ENCODE data around the gene AZIN2.

Gene AZIN2

DNA sequence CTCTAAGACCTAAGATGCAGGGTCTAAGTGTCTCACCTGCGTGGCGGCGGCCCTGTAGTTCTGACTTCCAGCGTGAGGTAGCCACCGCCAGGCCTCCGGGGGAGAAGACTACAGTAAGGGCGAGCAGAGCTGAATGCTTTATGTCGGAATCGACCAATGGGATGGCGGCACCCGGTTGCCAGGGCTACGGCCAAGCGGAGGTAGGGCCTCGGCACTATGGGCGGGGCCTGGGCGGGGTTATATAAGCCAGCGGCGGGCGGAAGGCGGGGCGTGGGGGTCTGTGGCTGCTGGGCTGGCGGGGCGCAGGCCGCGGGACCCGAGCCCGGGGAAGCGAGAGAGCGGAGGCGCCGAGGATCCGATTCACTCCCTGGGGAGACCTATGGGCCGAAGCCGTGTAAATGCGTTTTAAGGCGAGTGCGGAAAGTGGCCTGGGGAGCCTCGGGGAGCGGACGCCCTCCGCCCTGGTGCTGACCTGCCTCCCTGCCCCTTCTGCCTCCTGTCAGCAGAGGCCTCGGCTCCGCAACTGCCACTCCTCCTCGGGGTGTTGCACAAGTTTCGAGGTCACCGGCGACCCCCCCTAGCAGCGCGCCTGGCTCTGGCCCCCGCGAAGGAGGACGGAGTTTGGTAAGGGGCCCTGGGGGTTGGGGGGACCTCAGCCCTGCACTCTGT, at the start of gene AZIN2:
Gene AZIN2, plus strand, starts transcription at position 269 of the 669 bp plus-strand sequence. CDS start 1,097 bp downstream, outside the sequence.
- TF ChIP-seq, protein P1, sequence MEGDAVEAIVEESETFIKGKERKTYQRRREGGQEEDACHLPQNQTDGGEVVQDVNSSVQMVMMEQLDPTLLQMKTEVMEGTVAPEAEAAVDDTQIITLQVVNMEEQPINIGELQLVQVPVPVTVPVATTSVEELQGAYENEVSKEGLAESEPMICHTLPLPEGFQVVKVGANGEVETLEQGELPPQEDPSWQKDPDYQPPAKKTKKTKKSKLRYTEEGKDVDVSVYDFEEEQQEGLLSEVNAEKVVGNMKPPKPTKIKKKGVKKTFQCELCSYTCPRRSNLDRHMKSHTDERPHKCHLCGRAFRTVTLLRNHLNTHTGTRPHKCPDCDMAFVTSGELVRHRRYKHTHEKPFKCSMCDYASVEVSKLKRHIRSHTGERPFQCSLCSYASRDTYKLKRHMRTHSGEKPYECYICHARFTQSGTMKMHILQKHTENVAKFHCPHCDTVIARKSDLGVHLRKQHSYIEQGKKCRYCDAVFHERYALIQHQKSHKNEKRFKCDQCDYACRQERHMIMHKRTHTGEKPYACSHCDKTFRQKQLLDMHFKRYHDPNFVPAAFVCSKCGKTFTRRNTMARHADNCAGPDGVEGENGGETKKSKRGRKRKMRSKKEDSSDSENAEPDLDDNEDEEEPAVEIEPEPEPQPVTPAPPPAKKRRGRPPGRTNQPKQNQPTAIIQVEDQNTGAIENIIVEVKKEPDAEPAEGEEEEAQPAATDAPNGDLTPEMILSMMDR (conservative IDR thresholded peaks at IDR 0.05; ENCODE audit: control insufficient read depth, insufficient read depth, low read depth, low read length) = no peak
- DNase-seq (ENCODE audit: low read depth) = peak; percentile 91
- H3K4me3 ChIP-seq (ENCODE audit: control insufficient read depth, low read depth, low read length) = peak within 1 kb of the TSS; percentile 81

DNA sequence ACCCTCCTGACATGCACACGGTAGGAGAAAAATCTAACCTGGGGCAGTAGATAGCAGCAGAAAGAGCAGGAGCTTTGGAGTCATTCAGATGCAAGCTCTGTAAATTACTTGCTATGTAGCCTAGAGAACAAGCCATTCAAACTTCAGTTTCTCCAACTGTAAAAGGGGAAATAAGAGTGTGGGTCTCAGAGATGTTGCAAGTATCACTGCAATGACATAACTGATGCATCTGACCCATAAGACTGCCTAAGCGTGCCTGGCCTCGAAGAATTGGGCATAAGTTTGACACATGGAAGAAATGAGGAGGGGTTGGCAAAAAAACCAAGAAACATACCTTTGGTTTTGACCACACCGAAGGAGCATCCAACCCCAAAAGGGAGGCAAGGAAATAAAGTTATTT, 49.4 kb upstream of the AZIN2 start:
- TF ChIP-seq, protein P1 (conservative IDR thresholded peaks at IDR 0.05; ENCODE audit: control insufficient read depth, insufficient read depth, low read depth, low read length) = no peak
- no peak for DNase-seq (ENCODE audit: low read depth)
- no peak overlapping the region for H3K4me3 ChIP-seq (ENCODE audit: control insufficient read depth, low read depth, low read length)

DNA sequence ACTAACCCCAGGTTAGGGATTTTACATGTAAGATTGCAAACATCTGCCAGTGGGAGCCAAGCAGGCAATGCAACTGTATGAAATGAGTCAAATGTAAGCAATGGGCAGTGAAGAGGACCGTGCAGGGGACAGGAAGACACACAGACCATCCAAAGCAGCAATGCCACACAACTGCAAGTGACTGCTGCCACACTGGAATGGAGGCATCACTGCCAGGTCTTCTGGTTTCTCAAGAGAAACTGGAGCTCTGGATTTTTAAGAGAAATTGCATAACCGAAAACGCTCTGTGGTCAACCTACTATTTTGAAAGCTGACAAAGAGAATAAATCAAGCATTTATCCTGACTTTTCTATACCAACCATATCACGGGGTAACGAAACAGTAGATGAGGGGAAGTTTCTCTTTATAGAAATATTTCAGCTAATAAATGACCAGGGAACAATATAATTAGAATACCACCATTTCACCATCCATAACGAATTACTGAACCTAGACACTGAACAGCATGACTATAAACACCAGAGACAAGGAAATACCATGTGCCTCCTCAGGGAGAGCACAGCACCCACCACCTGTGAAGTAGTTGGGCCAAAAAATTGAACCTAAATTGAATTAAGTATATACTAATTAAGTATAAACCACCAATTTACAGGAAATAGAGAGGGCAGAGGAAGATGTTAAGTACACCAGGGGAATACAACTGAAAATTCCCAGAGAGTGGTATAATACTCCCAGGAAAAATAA, 48.7 kb upstream of the AZIN2 start:
- peak; percentile 16 for DNase-seq (ENCODE audit: low read depth)
- no peak overlapping the region for H3K4me3 ChIP-seq (ENCODE audit: control insufficient read depth, low read depth, low read length)
- TF ChIP-seq, protein P1 (conservative IDR thresholded peaks at IDR 0.05; ENCODE audit: control insufficient read depth, insufficient read depth, low read depth, low read length) = no peak

DNA sequence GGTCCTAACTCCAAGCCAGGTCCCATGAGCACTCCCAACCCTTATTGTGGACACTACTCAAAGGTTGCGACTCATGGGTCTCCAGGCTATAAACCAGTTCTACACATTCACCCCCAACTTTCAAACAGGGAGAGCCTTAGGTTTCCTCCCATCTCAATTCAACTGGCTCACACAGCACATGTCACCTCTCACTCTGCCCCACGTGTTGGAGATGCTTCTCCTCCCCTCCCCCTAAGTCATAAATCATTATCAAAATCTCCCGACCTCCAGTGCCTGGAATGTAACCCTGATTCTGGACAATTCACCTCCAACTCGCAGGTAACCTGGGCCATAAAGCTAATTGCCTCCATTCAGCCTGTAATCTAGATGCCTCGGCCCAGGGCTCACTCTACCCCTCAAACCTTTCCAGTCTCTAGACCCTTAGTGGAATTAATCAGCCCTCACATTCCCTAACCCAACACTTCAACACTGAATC, 44.9 kb upstream of the AZIN2 start:
- TF ChIP-seq, protein P1 (conservative IDR thresholded peaks at IDR 0.05; ENCODE audit: control insufficient read depth, insufficient read depth, low read depth, low read length) = no peak
- peak overlapping the region; percentile 97 for H3K4me3 ChIP-seq (ENCODE audit: control insufficient read depth, low read depth, low read length)
- DNase-seq (ENCODE audit: low read depth) = peak; percentile 35

DNA sequence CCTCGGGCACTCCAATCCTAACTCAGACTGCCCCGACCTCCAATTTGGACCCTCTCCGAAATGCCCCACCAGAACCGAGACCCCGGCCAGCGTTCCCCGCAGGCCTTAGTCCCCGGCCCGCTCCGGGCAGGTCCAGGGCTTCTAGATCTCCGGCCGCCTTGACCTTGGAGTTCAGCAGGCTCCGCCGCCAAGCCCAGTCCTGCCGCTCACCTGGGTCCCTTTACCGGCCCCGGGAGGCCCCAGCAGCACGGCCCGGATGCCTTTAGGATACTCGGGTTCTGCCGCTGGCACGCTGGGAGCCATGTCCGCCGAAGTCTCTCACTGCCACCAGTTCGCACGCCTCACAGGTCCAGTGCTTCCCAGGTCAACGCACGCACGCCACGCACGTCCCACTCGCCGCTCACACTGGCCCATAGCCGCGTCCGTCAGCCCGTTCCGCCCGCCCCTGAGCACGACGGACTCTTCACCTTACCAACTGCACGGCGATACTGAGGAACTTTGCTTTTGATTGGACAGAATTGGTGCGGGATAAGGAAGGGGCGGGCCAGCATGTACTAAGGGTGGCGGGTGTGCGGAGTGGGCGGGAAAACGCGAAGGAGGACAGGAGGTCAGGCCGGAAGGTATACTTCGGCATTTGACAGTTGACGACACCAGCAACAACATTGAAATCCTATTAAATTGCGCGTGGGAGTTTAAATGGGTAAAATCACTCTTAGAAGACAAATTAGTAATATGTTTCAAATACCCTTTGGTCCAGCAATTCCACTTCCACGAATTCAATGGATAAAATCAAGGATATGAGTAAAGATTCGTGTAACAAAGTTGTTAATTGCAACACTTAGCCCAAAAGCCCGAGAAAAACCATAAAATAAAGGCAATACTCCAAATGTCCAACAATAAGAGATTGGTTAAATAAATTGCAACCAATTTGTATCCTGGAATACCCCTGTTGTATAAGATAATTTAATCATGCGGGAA, 44.1 kb upstream of the AZIN2 start, which contains the start of gene AK2:
Gene AK2, minus strand, starts transcription at position 358 of the 978 bp plus-strand sequence. Its CDS starts 55 bp downstream, at position 303.
- TF ChIP-seq, protein P1 (conservative IDR thresholded peaks at IDR 0.05; ENCODE audit: control insufficient read depth, insufficient read depth, low read depth, low read length) = no peak

DNA sequence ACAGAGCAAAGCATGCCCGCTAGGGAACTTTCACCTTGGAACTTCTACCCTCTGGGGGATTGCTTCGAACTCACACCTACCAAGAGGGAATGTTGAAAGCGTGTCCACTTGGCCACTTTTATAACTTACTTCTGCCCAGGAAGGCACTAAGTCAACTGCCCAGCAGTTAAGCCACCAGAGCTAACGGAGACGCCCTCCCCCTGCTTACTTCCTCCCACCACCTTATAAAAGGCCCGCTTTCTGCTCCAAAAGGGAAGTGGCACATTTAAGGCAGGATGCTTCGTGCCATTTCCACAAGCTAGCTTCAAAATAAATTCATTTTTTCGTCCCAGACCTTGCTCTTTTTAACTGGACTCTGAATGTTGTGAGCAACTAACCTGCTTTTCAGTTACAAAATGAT, 41.1 kb upstream of the AZIN2 start:
- no peak overlapping the region for H3K4me3 ChIP-seq (ENCODE audit: control insufficient read depth, low read depth, low read length)
- DNase-seq (ENCODE audit: low read depth) = no peak
- TF ChIP-seq, protein P1 (conservative IDR thresholded peaks at IDR 0.05; ENCODE audit: control insufficient read depth, insufficient read depth, low read depth, low read length) = no peak

More for the DNA sequence above, 44.1 kb upstream of the AZIN2 start, which contains the start of gene AK2:
- H3K4me3 ChIP-seq (ENCODE audit: control insufficient read depth, low read depth, low read length) = peak within 1 kb of the TSS; percentile 97
- DNase-seq (ENCODE audit: low read depth) = peak; percentile 97
